AG04449 (cell line): Measurements from ENCODE around the gene LRP8.

ENCODE experiments used
- CTCF ChIA-PET: fragments of 350-600 bp; formaldehyde crosslinking; extraction: SDS; loops from one replicate; lab custom pipeline; 2021; ENCODE audit warnings: antibody characterized with exemption; lab: Yijun Ruan, JAX
- POLR2A ChIA-PET: fragments of 400-600, 350-600 bp; formaldehyde crosslinking; extraction: SDS; loops from one replicate; lab custom pipeline; 2020; ENCODE audit warnings: antibody characterized with exemption, inconsistent platforms; lab: Yijun Ruan, JAX
- DNase-seq: peaks from one replicate; pipeline ENCODE4 v3.0.0-alpha.2; 2010; ENCODE audit warnings: low read depth, low spot score
- H3K4me3 ChIP-seq: 2 replicates; pipeline ENCODE4 v1.5.1; 2011; ENCODE audit warnings: low read depth, mild to moderate bottlenecking, control low read depth, low read length
- TF ChIP-seq, protein P1 (sequence below): IDR thresholded peaks from one replicate; pipeline ENCODE4 v1.5.1; 2011; ENCODE audit warnings: mild to moderate bottlenecking, moderate library complexity, low read length, control low read depth, inconsistent platforms; ENCODE audit not compliant: insufficient read depth; ENCODE audit errors: missing control alignments

The LRP8 gene

DNA sequence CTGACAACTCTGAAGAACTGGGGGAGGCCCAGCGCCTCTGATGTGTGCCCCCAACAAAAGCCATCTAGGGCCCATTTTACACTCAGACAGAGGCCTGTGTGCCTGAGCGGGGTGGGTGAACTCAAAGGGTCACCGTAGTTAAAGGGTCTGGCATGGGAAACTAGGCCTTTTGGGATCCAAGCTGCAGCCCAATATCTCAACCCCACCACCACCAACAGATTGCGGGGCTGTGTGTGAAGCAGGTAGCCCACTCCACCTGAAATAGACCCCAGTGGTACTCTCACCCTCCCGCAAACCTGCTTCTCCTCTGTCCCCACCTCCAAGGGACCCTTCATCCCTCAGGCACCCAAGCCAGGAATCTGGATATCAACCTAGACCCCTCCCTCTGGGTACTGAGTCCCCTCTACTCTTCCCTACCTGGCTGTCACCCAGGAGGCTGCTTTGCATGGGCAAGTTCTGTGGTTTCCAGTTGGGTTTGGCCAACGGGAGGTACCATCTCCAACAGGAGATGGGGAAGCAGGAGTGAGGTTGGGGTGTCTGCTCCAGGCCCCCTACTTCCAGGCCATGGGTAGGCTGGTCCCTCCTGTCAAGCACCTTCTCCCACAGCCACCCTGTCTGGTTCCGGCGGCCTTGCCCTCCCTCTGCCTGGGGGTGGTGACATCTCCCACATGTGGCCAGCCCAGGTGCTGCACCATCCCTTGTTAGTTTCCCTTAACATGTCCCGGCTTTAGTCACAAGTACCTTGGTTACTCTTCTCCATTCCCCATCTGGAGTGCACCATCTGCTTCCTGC, 35.2 kb upstream of the LRP8 start:
- POLR2A ChIA-PET: no interaction called here
- H3K4me3 ChIP-seq: no peak overlapping the region
- CTCF ChIA-PET: interaction anchor here (0.8 kb wide), 1 partner anchor 30 kb away, joined by 3 read pairs; no protein-coding TSS in a partner anchor
- DNase-seq: no peak
- TF ChIP-seq, protein P1, sequence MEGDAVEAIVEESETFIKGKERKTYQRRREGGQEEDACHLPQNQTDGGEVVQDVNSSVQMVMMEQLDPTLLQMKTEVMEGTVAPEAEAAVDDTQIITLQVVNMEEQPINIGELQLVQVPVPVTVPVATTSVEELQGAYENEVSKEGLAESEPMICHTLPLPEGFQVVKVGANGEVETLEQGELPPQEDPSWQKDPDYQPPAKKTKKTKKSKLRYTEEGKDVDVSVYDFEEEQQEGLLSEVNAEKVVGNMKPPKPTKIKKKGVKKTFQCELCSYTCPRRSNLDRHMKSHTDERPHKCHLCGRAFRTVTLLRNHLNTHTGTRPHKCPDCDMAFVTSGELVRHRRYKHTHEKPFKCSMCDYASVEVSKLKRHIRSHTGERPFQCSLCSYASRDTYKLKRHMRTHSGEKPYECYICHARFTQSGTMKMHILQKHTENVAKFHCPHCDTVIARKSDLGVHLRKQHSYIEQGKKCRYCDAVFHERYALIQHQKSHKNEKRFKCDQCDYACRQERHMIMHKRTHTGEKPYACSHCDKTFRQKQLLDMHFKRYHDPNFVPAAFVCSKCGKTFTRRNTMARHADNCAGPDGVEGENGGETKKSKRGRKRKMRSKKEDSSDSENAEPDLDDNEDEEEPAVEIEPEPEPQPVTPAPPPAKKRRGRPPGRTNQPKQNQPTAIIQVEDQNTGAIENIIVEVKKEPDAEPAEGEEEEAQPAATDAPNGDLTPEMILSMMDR: no peak

DNA sequence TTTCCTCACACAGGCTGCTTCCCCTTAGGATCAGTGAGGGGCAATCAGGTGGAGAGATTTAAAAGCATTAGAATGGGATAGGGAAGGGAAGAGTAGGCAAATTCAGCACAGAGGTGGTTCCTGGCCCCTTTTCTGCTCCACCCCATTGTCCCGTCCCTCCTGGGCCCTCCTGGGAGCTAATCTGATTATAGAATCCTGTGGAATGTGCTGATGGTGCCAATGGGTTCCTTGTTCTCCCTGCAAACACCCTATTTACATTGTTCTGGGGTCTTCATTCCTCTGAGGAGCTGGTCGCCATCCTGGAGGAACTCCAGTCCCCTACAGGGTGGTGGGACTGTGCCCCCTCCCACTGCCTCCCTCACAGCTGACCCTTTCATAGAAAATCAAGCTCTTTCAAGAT, 34.4 kb upstream of the LRP8 start:
- TF ChIP-seq, protein P1: no peak
- no peak overlapping the region for H3K4me3 ChIP-seq
- POLR2A ChIA-PET: no interaction called here
- no peak for DNase-seq
- CTCF ChIA-PET: interaction anchor here (0.8 kb wide), 1 partner anchor 31 kb away, joined by 3 read pairs; no protein-coding TSS in a partner anchor

DNA sequence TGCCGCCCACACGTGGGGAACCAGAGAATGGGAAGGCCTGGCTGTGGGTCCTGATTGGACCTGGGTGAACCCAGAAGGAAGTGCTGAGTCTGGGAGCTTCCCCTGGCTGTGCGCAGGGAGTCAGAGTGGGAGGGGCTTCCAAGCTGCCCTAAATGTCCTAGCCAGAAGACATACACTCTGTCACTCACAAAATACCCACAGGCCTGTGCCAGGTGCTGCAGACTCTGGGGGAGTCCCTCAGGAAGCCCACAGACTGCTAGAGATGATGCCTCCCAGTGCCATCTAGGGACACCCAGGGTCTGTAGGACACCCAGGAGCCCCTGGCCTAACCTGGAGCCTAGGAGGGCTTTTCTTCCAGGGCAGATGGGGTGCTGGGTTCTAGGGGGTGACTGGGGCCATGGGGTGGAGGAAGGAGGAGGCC, 33.7 kb upstream of the LRP8 start:
- no peak for DNase-seq
- no peak overlapping the region for H3K4me3 ChIP-seq
- ChIA-PET CTCF (no interaction called here), POLR2A (no interaction called here)
- TF ChIP-seq, protein P1: no peak

DNA sequence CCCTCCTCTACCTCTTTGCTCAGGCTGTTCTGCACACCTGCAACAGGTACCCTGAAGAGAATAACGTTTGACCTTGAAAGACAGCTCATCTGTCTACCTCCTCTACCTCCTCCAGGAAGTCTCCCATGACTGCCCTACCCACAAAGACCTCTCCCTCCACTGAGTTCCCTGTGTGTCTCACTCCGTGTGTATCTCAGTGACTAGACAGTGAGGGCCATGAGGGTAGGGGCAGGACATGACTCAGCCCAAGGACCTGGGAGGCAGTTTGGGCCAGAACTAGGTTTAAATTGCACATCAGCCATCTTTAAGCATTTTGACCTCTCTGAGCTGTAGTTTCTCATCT, 32.0 kb upstream of the LRP8 start:
- H3K4me3 ChIP-seq: no peak overlapping the region
- TF ChIP-seq, protein P1: no peak
- DNase-seq: no peak
- ChIA-PET POLR2A (no interaction called here), CTCF (interaction anchor here (0.8 kb wide), 1 partner anchor 34 kb away, joined by 3 read pairs; no protein-coding TSS in a partner anchor)

DNA sequence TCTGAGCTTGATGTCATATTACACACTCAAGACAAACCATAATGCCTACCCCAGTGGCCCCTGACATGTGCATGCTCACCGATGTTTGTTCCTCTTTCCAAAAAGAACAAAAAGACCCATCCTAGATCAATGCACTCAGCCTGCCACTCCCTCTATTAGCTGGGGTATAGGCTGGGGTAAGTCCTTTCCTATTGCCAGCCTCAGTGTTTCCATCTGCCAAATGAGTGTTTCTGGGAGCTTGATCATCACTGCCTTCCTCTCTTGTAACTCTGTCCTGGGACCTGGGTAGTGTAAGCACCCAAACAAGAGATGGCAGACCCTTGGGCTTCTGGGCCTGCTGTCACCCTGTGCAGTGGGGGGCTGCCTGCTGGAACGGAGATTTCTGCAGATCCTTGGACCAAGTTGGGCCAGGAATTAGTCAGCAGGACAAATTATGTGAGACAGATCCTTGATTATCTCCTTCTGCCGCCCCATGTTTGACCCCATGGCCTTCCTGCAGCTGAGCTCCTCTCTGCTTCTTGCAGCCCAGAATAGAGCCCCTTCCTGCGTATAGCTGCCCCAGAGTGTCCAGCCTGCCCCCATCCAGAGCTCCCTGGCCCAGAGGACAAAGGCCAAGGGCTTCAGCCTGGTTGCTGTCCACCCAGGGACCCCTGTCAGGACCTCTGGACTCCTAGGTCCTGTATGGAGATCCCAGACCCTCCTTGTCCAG, 31.5 kb upstream of the LRP8 start:
- TF ChIP-seq, protein P1: no peak
- CTCF ChIA-PET: no interaction called here
- no peak overlapping the region for H3K4me3 ChIP-seq
- no peak for DNase-seq
- POLR2A ChIA-PET: no interaction called here

DNA sequence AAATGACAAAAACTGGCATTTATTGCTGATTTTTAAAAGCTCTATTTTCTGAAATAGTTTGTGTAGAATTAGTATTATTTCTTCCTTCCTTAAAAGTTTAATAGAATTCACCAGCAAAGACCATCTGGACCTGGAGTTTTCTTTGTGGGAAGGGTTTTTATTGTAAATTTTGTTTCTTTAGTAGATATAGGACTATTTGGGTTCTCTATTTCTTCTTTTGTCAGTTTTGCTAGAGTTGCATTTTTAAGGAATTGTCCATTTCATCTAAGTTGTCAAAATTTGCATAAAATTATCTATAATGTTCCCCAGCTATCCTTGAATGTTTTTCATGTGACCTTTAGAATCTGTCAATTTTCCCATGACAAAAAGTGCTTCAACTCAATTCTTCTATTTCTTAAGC, 28.8 kb upstream of the LRP8 start:
- TF ChIP-seq, protein P1: no peak
- POLR2A ChIA-PET: no interaction called here
- no peak for DNase-seq
- no peak overlapping the region for H3K4me3 ChIP-seq
- CTCF ChIA-PET: interaction anchor here (0.9 to 2.0 kb wide), 3 partner anchors 13 to 79 kb away, joined by 4 to 5 read pairs (median 4); no protein-coding TSS in a partner anchor
